MM.1S (cell line): ENCODE data around the gene ALG11.

Experiments used
- DNase-seq: peaks from one replicate; pipeline ENCODE4 v3.0.0-alpha.2; 2015
- H2AFZ ChIP-seq: fragments of 300-600 bp; sonication (generic); 2 replicates; pipeline ENCODE4 v1.6.0; 2016; ENCODE audit warnings: antibody characterized with exemption, low read length
- H3F3A ChIP-seq: fragments of 300-600 bp; sonication (generic); 2 replicates; pipeline ENCODE4 v1.6.1; 2016; ENCODE audit warnings: mild to moderate bottlenecking, antibody characterized with exemption, low read length, moderate library complexity, mixed read lengths; ENCODE audit not compliant: insufficient read depth
- H3K27ac ChIP-seq: fragments of 300-600 bp; sonication (generic); 2 replicates; pipeline ENCODE4 v1.5.1; 2016; ENCODE audit warnings: mild to moderate bottlenecking, low read length
- H3K27me3 ChIP-seq: fragments of 300-600 bp; sonication (generic); replicated peaks from 2 replicates; pipeline ENCODE4 v1.6.0; 2016; ENCODE audit warnings: low read length; ENCODE audit not compliant: insufficient read depth
- H3K36me3 ChIP-seq: fragments of 300-600 bp; sonication (generic); replicated peaks from 2 replicates; pipeline ENCODE4 v1.6.1; 2016; ENCODE audit warnings: mild to moderate bottlenecking, low read length, mixed read lengths; ENCODE audit not compliant: insufficient read depth
- H3K4me1 ChIP-seq: fragments of 300-600 bp; sonication (generic); 2 replicates; pipeline ENCODE4 v1.6.1; 2016; ENCODE audit warnings: low read length, mixed read lengths
- H3K4me2 ChIP-seq: fragments of 300-600 bp; sonication (generic); 2 replicates; pipeline ENCODE4 v1.6.0; 2016; ENCODE audit warnings: low read depth, low read length
- H3K4me3 ChIP-seq: fragments of 300-600 bp; sonication (generic); 2 replicates; pipeline ENCODE4 v1.5.1; 2016; ENCODE audit warnings: low read length, mixed read lengths
- H3K79me2 ChIP-seq: fragments of 300-600 bp; sonication (generic); 2 replicates; pipeline ENCODE4 v1.6.1; 2016; ENCODE audit warnings: mixed run types, low read length, mixed read lengths
- H3K9ac ChIP-seq: fragments of 300-600 bp; sonication (generic); 2 replicates; pipeline ENCODE4 v1.6.1; 2016; ENCODE audit warnings: low read length, mixed read lengths
- H3K9me2 ChIP-seq: fragments of 300-600 bp; sonication (generic); replicated peaks from 2 replicates; pipeline ENCODE4 v1.6.1; 2016; ENCODE audit warnings: mild to moderate bottlenecking, low read length, mixed read lengths; ENCODE audit not compliant: insufficient read depth
- H3K9me3 ChIP-seq: fragments of 300-600 bp; sonication (generic); replicated peaks from 2 replicates; pipeline ENCODE4 v1.6.1; 2016; ENCODE audit warnings: mild to moderate bottlenecking, low read length, mixed read lengths; ENCODE audit not compliant: insufficient read depth
- H4K20me1 ChIP-seq: fragments of 300-600 bp; sonication (generic); 2 replicates; pipeline ENCODE4 v1.6.1; 2016; ENCODE audit warnings: mild to moderate bottlenecking, low read length, moderate library complexity, mixed read lengths; ENCODE audit not compliant: insufficient read depth
- CTCF ChIP-seq: fragments of 300-600 bp; sonication (generic); IDR thresholded peaks from 2 replicates; pipeline ENCODE4 v1.5.1; 2016; ENCODE audit warnings: antibody characterized with exemption, low read length, mixed read lengths
- EZH2 ChIP-seq: fragments of 300-600 bp; sonication (generic); optimal IDR thresholded peaks from 2 replicates; pipeline ENCODE3; 2017; ENCODE audit warnings: low read depth, mild to moderate bottlenecking, antibody characterized with exemption, low read length, mixed read lengths
- EZH2phosphoT487 ChIP-seq: fragments of 300-600 bp; sonication (generic); IDR thresholded peaks from 2 replicates; pipeline ENCODE4 v1.6.1; 2018; ENCODE audit warnings: antibody characterized with exemption, low read length

ALG11 gene

GRCh38 chr13:52025475-52026245 is 13.5 kb downstream of the ALG11 start:
- Histone ChIP-seq H3F3A (no peaks in the 10 kb centered on the region), H3K9me2 (no peaks in the 10 kb centered on the region), H4K20me1 (no peaks in the 10 kb centered on the region), H3K9ac (no peak overlapping the region), H3K27ac (no peak overlapping the region), H3K4me2 (no peak overlapping the region), H2AFZ (no peak overlapping the region), H3K9me3 (no peaks in the 10 kb centered on the region), H3K4me3 (no peak overlapping the region), H3K36me3 (no peaks in the 10 kb centered on the region), H3K27me3 (no peaks in the 10 kb centered on the region), H3K4me1 (no peaks in the 10 kb centered on the region), H3K79me2 (no peaks in the 10 kb centered on the region)
- TF ChIP-seq EZH2 (no peak), CTCF (no peak), EZH2phosphoT487 (no peak)
- DNase-seq = no peak

- Histone ChIP-seq H3K9ac (no peak overlapping the region), H3F3A (no peaks in the 10 kb centered on the region), H3K4me1 (no peaks in the 10 kb centered on the region), H3K9me3 (no peaks in the 10 kb centered on the region), H2AFZ (no peak overlapping the region), H3K36me3 (no peaks in the 10 kb centered on the region), H3K4me2 (no peak overlapping the region), H3K27me3 (no peaks in the 10 kb centered on the region), H4K20me1 (no peaks in the 10 kb centered on the region), H3K9me2 (no peaks in the 10 kb centered on the region), H3K27ac (no peak overlapping the region), H3K4me3 (no peak overlapping the region), H3K79me2 (no peaks in the 10 kb centered on the region)
- no peak for DNase-seq
- TF ChIP-seq EZH2phosphoT487 (no peak), EZH2 (no peak), CTCF (no peak)
These were observed 14.0 kb downstream of the ALG11 start for GRCh38 chr13:52026246-52026626.

- H3F3A ChIP-seq = no peaks in the 10 kb centered on the region
- H2AFZ ChIP-seq = no peak overlapping the region
- H3K4me3 ChIP-seq = no peak overlapping the region
- no peaks in the 10 kb centered on the region for H4K20me1 ChIP-seq
- H3K9me2 ChIP-seq = no peaks in the 10 kb centered on the region
- TF ChIP-seq CTCF = no peak
- TF ChIP-seq EZH2phosphoT487 = no peak
- no peak for TF ChIP-seq EZH2
- H3K36me3 ChIP-seq = no peaks in the 10 kb centered on the region
- DNase-seq = no peak
- H3K9ac ChIP-seq = no peak overlapping the region
- no peaks in the 10 kb centered on the region for H3K4me1 ChIP-seq
- no peaks in the 10 kb centered on the region for H3K79me2 ChIP-seq
- H3K27me3 ChIP-seq = no peaks in the 10 kb centered on the region
- H3K27ac ChIP-seq = no peak overlapping the region
- H3K4me2 ChIP-seq = no peak overlapping the region
- H3K9me3 ChIP-seq = no peaks in the 10 kb centered on the region
These were observed 15.6 kb downstream of the ALG11 start for GRCh38 chr13:52027832-52028231.
